ENCODE measurements around the gene FA2H. TPM values are rescaled to one million over a fixed set of nuclear protein-coding genes. Genes with fewer than 3 reads are reported as not detected.

Gene FA2H
- total and polyA plus RNA-seq, 10 of the 15 experiments (the other 5 are each of a cell fraction or from before 2014, with no cell fraction given), result 0.05 to 0.73 (median 0.51) TPM; not detected in 3

DNA sequence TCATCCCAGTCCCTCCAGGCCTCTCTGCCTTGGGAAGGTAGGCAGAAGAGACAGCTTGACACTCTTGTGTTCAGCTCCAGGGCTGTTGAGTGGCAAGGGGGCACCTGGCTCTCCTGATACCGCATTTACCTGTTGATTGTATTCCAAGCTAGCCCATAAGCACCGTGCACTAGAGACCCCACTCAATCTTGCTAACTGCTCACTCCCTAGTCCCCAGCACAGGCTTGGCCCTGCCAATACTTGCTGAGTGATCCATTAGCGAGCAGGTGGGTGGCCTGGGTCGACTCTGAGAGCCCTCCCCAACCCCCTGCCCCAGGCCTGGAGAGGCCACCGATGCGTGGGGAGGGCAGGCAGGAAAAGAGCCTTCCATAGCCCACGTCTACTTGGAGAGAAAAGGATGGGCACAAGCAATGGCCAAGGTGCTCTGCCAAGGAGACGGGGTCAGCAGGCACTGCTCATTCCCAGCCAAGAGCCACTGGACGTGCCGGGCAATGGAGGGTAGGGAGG is 29.5 kb downstream of the FA2H start:
- BruUV-seq (replicated peaks), result no TSS peak
- Histone ChIP-seq H3K4me3 (no peak overlapping the region), H3K4me1 (ENCODE audit: control insufficient read depth, insufficient read depth, low read length) (peaks cover 7% of the 10 kb centered on the region; the same call in 1 of the 2 replicates), H2AFZ (ENCODE audit: control insufficient read depth, low read depth, low read length) (no peak overlapping the region), H3K27ac (ENCODE audit: control insufficient read depth, insufficient read depth) (no peak overlapping the region), H3K9ac (ENCODE audit: control insufficient read depth, insufficient read depth, low read length) (no peak overlapping the region), H3K79me2 (ENCODE audit: control insufficient read depth, insufficient read depth, low read length) (no peaks in the 10 kb centered on the region), H3K4me2 (ENCODE audit: control insufficient read depth, insufficient read depth) (no peak overlapping the region), H4K20me1 (ENCODE audit: control insufficient read depth, insufficient read depth) (no peaks in the 10 kb centered on the region), H3K27me3 (replicated peaks in 1 of 2; ENCODE audit: control insufficient read depth in 2 of 2, insufficient read depth in 2 of 2, low read length in 1 of 2) (no peaks in the 10 kb centered on the region; a peak in 1 of 4 replicates), H3K9me3 (replicated peaks; ENCODE audit: control insufficient read depth, insufficient read depth, low read length) (no peaks in the 10 kb centered on the region), H3K36me3 (ENCODE audit: control insufficient read depth in 2 of 2, insufficient read depth in 2 of 2, low read length in 1 of 2) (no peaks in the 10 kb centered on the region)
- ATAC-seq (peak; percentile 21; the same call in 2 of the 3 replicates), FAIRE-seq (no peak), DNase-seq (ENCODE audit: low read depth, low spot score) (no peak)
- SMC1A ChIA-PET (ENCODE audit: uncharacterized antibody, unreplicated experiment), result no interaction called here
- intact Hi-C loops (cut with micrococcal nuclease; ENCODE audit: unreplicated experiment) (no loop called here), in situ Hi-C loops (cut with MboI) (no loop called here)
- CTCF ChIA-PET, result no interaction called here
- RAD21 ChIA-PET (ENCODE audit: unreplicated experiment), result no interaction called here
- 70% methylated on average over 10 of the region's 10 CpGs for WGBS (ENCODE audit: insufficient coverage, insufficient replicate concordance, low lambda C conversion rate, missing lambda C conversion rate)
- POLR2A ChIA-PET, result no interaction called here
- no peak for TF ChIP-seq ZNF592 (IDR thresholded peaks at IDR 0.05)
- TF ChIP-seq FOS (IDR thresholded peaks at IDR 0.05; ENCODE audit: borderline replicate concordance, extremely low read depth, insufficient read length), result no peak
- TF ChIP-seq ELK1 (IDR thresholded peaks at IDR 0.05; ENCODE audit: low read depth, low read length), result no peak
- TF ChIP-seq NFYB (IDR thresholded peaks at IDR 0.05; ENCODE audit: insufficient read depth, low read depth, low read length), result no peak
- TF ChIP-seq ZNF217 (IDR thresholded peaks at IDR 0.05), result no peak
- TF ChIP-seq LARP7 (IDR thresholded peaks at IDR 0.05), result no peak
- no peak for TF ChIP-seq NR2F1 (conservative IDR thresholded peaks at IDR 0.05)
